MM.1S (cell line): ENCODE results near the gene CCL27.
A peak's percentile ranks its signal among the peaks of the same experiment; 100 is the strongest.

ENCODE experiments used
- DNase-seq: peaks from one replicate; pipeline ENCODE4 v3.0.0-alpha.2; 2015
- H2AFZ ChIP-seq: fragments of 300-600 bp; sonication (generic); 2 replicates; pipeline ENCODE4 v1.6.0; 2016; ENCODE audit warnings: antibody characterized with exemption, low read length
- H3F3A ChIP-seq: fragments of 300-600 bp; sonication (generic); 2 replicates; pipeline ENCODE4 v1.6.1; 2016; ENCODE audit warnings: mild to moderate bottlenecking, antibody characterized with exemption, low read length, moderate library complexity, mixed read lengths; ENCODE audit not compliant: insufficient read depth
- H3K27ac ChIP-seq: fragments of 300-600 bp; sonication (generic); 2 replicates; pipeline ENCODE4 v1.5.1; 2016; ENCODE audit warnings: mild to moderate bottlenecking, low read length
- H3K27me3 ChIP-seq: fragments of 300-600 bp; sonication (generic); replicated peaks from 2 replicates; pipeline ENCODE4 v1.6.0; 2016; ENCODE audit warnings: low read length; ENCODE audit not compliant: insufficient read depth
- H3K36me3 ChIP-seq: fragments of 300-600 bp; sonication (generic); replicated peaks from 2 replicates; pipeline ENCODE4 v1.6.1; 2016; ENCODE audit warnings: mild to moderate bottlenecking, low read length, mixed read lengths; ENCODE audit not compliant: insufficient read depth
- H3K4me1 ChIP-seq: fragments of 300-600 bp; sonication (generic); 2 replicates; pipeline ENCODE4 v1.6.1; 2016; ENCODE audit warnings: low read length, mixed read lengths
- H3K4me2 ChIP-seq: fragments of 300-600 bp; sonication (generic); 2 replicates; pipeline ENCODE4 v1.6.0; 2016; ENCODE audit warnings: low read depth, low read length
- H3K4me3 ChIP-seq: fragments of 300-600 bp; sonication (generic); 2 replicates; pipeline ENCODE4 v1.5.1; 2016; ENCODE audit warnings: low read length, mixed read lengths
- H3K79me2 ChIP-seq: fragments of 300-600 bp; sonication (generic); 2 replicates; pipeline ENCODE4 v1.6.1; 2016; ENCODE audit warnings: mixed run types, low read length, mixed read lengths
- H3K9ac ChIP-seq: fragments of 300-600 bp; sonication (generic); 2 replicates; pipeline ENCODE4 v1.6.1; 2016; ENCODE audit warnings: low read length, mixed read lengths
- H3K9me2 ChIP-seq: fragments of 300-600 bp; sonication (generic); replicated peaks from 2 replicates; pipeline ENCODE4 v1.6.1; 2016; ENCODE audit warnings: mild to moderate bottlenecking, low read length, mixed read lengths; ENCODE audit not compliant: insufficient read depth
- H3K9me3 ChIP-seq: fragments of 300-600 bp; sonication (generic); replicated peaks from 2 replicates; pipeline ENCODE4 v1.6.1; 2016; ENCODE audit warnings: mild to moderate bottlenecking, low read length, mixed read lengths; ENCODE audit not compliant: insufficient read depth
- H4K20me1 ChIP-seq: fragments of 300-600 bp; sonication (generic); 2 replicates; pipeline ENCODE4 v1.6.1; 2016; ENCODE audit warnings: mild to moderate bottlenecking, low read length, moderate library complexity, mixed read lengths; ENCODE audit not compliant: insufficient read depth
- EZH2 ChIP-seq: fragments of 300-600 bp; sonication (generic); optimal IDR thresholded peaks from 2 replicates; pipeline ENCODE3; 2017; ENCODE audit warnings: low read depth, mild to moderate bottlenecking, antibody characterized with exemption, low read length, mixed read lengths
- EZH2phosphoT487 ChIP-seq: fragments of 300-600 bp; sonication (generic); IDR thresholded peaks from 2 replicates; pipeline ENCODE4 v1.6.1; 2018; ENCODE audit warnings: antibody characterized with exemption, low read length
- TF ChIP-seq, protein P1 (sequence below): fragments of 300-600 bp; sonication (generic); IDR thresholded peaks from 2 replicates; pipeline ENCODE4 v1.5.1; 2016; ENCODE audit warnings: antibody characterized with exemption, low read length, mixed read lengths

The CCL27 gene

DNA sequence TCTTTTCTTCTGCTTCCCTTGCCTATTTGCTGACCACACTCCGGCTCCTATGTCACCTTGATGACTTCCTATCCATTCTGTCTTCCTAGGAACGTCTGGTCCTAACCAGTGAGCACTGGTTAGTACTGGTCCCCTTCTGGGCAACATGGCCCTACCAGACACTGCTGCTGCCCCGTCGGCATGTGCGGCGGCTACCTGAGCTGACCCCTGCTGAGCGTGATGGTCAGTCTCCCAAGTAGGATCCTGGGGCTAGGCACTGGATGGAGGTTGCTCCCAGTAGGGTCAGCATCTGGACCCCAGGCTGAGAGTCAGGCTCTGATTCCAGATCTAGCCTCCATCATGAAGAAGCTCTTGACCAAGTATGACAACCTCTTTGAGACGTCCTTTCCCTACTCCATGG, 13.8 kb downstream of the CCL27 start:
- Histone ChIP-seq H3F3A (peaks cover 15% of the 10 kb centered on the region), H3K4me2 (no peak overlapping the region), H4K20me1 (no peaks in the 10 kb centered on the region), H3K9ac (no peak overlapping the region), H3K36me3 (0 out of 2 replicates have a peak, but pooled peaks cover 3% of the 10 kb centered on the region), H3K9me3 (no peaks in the 10 kb centered on the region), H3K79me2 (peaks cover 22% of the 10 kb centered on the region), H3K9me2 (no peaks in the 10 kb centered on the region), H3K4me1 (peaks cover 14% of the 10 kb centered on the region), H3K4me3 (no peak overlapping the region), H2AFZ (no peak overlapping the region), H3K27me3 (no peaks in the 10 kb centered on the region), H3K27ac (no peak overlapping the region)
- no peak for TF ChIP-seq EZH2
- TF ChIP-seq, protein P1, sequence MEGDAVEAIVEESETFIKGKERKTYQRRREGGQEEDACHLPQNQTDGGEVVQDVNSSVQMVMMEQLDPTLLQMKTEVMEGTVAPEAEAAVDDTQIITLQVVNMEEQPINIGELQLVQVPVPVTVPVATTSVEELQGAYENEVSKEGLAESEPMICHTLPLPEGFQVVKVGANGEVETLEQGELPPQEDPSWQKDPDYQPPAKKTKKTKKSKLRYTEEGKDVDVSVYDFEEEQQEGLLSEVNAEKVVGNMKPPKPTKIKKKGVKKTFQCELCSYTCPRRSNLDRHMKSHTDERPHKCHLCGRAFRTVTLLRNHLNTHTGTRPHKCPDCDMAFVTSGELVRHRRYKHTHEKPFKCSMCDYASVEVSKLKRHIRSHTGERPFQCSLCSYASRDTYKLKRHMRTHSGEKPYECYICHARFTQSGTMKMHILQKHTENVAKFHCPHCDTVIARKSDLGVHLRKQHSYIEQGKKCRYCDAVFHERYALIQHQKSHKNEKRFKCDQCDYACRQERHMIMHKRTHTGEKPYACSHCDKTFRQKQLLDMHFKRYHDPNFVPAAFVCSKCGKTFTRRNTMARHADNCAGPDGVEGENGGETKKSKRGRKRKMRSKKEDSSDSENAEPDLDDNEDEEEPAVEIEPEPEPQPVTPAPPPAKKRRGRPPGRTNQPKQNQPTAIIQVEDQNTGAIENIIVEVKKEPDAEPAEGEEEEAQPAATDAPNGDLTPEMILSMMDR: no peak
- no peak for TF ChIP-seq EZH2phosphoT487
- no peak for DNase-seq

DNA sequence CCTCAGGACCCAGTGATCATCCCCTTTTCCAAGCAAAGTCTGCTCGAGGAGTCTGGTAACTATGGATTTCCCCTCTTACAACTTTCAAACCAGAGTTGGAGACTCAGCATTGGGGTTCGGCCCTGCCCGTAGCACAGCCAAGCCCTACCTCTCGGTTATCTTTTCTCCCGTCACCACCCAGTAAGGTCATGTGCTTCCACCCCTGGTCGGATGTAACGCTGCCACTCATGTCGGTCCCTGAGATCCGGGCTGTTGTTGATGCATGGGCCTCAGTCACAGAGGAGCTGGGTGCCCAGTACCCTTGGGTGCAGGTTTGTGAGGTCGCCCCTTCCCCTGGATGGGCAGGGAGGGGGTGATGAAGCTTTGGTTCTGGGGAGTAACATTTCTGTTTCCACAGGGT, 14.8 kb downstream of the CCL27 start:
- no peaks in the 10 kb centered on the region for H4K20me1 ChIP-seq
- H3K9ac ChIP-seq: peak overlapping the region; percentile 80
- no peak overlapping the region for H3K27ac ChIP-seq
- no peak for TF ChIP-seq EZH2
- TF ChIP-seq, protein P1: no peak
- no peak for TF ChIP-seq EZH2phosphoT487
- no peaks in the 10 kb centered on the region for H3K27me3 ChIP-seq
- peaks cover 15% of the 10 kb centered on the region for H3F3A ChIP-seq
- H3K79me2 ChIP-seq: peaks cover 22% of the 10 kb centered on the region
- no peaks in the 10 kb centered on the region for H3K9me2 ChIP-seq
- peak overlapping the region; percentile 95 for H3K4me3 ChIP-seq
- DNase-seq: no peak
- no peaks in the 10 kb centered on the region for H3K9me3 ChIP-seq
- peaks cover 14% of the 10 kb centered on the region for H3K4me1 ChIP-seq
- H3K4me2 ChIP-seq: peak overlapping the region; percentile 95
- H2AFZ ChIP-seq: no peak overlapping the region
- 0 out of 2 replicates have a peak, but pooled peaks cover 3% of the 10 kb centered on the region for H3K36me3 ChIP-seq

DNA sequence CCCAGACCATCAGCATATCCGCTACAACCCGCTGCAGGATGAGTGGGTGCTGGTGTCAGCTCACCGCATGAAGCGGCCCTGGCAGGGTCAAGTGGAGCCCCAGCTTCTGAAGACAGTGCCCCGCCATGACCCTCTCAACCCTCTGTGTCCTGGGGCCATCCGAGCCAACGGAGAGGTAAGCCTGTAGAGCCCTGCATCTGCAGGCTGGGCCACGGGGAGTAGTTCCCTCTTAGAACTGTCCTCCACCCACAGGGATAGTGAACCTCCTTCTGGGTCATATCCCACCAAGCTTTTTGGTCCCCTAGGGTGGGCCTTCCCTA, 15.4 kb downstream of the CCL27 start:
- no peaks in the 10 kb centered on the region for H3K9me2 ChIP-seq
- H2AFZ ChIP-seq: peak overlapping the region; percentile 97
- no peak for DNase-seq
- peak overlapping the region; percentile 82; the same call in 1 of the 2 replicates for H3K27ac ChIP-seq
- H3K27me3 ChIP-seq: no peaks in the 10 kb centered on the region
- peaks cover 22% of the 10 kb centered on the region for H3K79me2 ChIP-seq
- H4K20me1 ChIP-seq: no peaks in the 10 kb centered on the region
- peaks cover 15% of the 10 kb centered on the region for H3F3A ChIP-seq
- H3K9ac ChIP-seq: peak overlapping the region; percentile 80
- 0 out of 2 replicates have a peak, but pooled peaks cover 3% of the 10 kb centered on the region for H3K36me3 ChIP-seq
- peak overlapping the region; percentile 95 for H3K4me2 ChIP-seq
- H3K4me3 ChIP-seq: peak overlapping the region; percentile 95
- H3K4me1 ChIP-seq: peaks cover 14% of the 10 kb centered on the region
- H3K9me3 ChIP-seq: no peaks in the 10 kb centered on the region
- TF ChIP-seq, protein P1: no peak
- no peak for TF ChIP-seq EZH2
- TF ChIP-seq EZH2phosphoT487: no peak
